ENCODE measurements around the gene RNF157.

DNA sequence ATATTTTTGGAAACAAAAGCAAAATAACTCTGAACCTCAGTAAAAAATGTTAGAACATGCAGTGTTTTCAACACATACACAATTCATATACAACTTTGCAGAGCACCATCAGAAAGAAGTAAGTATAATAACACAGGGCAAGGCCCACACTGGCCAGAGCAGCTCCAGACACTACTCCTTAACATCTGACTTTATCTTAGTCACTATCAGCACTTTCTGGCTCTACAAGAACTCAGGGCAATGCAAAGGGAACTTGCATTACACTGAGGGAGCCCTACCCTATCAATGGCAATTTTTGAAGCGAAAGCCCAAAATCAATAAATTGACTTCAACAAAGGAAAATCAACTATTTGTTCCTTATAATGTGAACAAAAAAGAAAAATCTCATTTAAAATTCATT, 16.5 kb downstream of the RNF157 start:
- TF ChIP-seq, protein P1, sequence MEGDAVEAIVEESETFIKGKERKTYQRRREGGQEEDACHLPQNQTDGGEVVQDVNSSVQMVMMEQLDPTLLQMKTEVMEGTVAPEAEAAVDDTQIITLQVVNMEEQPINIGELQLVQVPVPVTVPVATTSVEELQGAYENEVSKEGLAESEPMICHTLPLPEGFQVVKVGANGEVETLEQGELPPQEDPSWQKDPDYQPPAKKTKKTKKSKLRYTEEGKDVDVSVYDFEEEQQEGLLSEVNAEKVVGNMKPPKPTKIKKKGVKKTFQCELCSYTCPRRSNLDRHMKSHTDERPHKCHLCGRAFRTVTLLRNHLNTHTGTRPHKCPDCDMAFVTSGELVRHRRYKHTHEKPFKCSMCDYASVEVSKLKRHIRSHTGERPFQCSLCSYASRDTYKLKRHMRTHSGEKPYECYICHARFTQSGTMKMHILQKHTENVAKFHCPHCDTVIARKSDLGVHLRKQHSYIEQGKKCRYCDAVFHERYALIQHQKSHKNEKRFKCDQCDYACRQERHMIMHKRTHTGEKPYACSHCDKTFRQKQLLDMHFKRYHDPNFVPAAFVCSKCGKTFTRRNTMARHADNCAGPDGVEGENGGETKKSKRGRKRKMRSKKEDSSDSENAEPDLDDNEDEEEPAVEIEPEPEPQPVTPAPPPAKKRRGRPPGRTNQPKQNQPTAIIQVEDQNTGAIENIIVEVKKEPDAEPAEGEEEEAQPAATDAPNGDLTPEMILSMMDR (IDR thresholded peaks at IDR 0.05): no peak
- TF ChIP-seq POLR2AphosphoS5 (IDR thresholded peaks at IDR 0.05): no peak
- TF ChIP-seq POLR2A (IDR thresholded peaks at IDR 0.05): no peak
